ENCODE data around the gene MCF2.
"Not testable (repeated sequence)": the region's sequence is repeated elsewhere in the genome, so short reads cannot be mapped to it uniquely, and the experiment has no call there.

Gene MCF2

GRCh38 chrX:139691843-139692505, 16.0 kb downstream of the MCF2 start:
- H3K4me3 ChIP-seq (ENCODE audit: control insufficient read depth in 1 of 7, extremely low read depth in 1 of 7, insufficient read depth in 4 of 7, low read depth in 2 of 7, low read length in 6 of 7), result peak overlapping the region in 5 of 7 experiments; percentile 19 to 72 (median 42)
- ChIA-PET CTCF (no interaction called here), POLR2A (no interaction called here)
- H3K4me1 ChIP-seq (ENCODE audit: control extremely low read depth in 1 of 4, control insufficient read depth in 4 of 4, insufficient read depth in 4 of 4, low read length in 3 of 4), result peaks cover 0 to 9% (median 6%) of the 10 kb centered on the region in 4 experiments
- no peaks in the 10 kb centered on the region for H3K36me3 ChIP-seq (ENCODE audit: control insufficient read depth in 4 of 4, insufficient read depth in 4 of 4, low read length in 3 of 4)
- H3K27me3 ChIP-seq (replicated peaks in 2 of 5; ENCODE audit: control insufficient read depth in 4 of 5, insufficient read depth in 5 of 5, low read length in 4 of 5), result peaks cover 4 to 32% (median 8%) of the 10 kb centered on the region in 5 experiments
- peak in 2 of 3 donors; percentile 3 to 22 for DNase-seq
- WGBS (ENCODE audit: insufficient coverage), result 34% methylated on average over 36 of the region's 52 CpGs
- H3K9me3 ChIP-seq (ENCODE audit: control extremely low read depth in 1 of 5, control insufficient read depth in 4 of 5, insufficient read depth in 2 of 5, low read depth in 1 of 5, low read length in 4 of 5), result no peaks in the 10 kb centered on the region
- no peak overlapping the region for H3K27ac ChIP-seq (ENCODE audit: insufficient read depth in 1 of 2, low read depth in 1 of 2, low read length in 2 of 2, poor library complexity in 1 of 2, severe bottlenecking in 2 of 2)

- DNase-seq, result peak in 2 of 3 donors; percentile 4 to 24
- ChIA-PET POLR2A (no interaction called here), CTCF (no interaction called here)
- Histone ChIP-seq H3K36me3 (ENCODE audit: control insufficient read depth in 4 of 4, insufficient read depth in 4 of 4, low read length in 3 of 4) (no peaks in the 10 kb centered on the region), H3K27me3 (replicated peaks in 2 of 5; ENCODE audit: control insufficient read depth in 4 of 5, insufficient read depth in 5 of 5, low read length in 4 of 5) (peaks cover 4 to 32% (median 8%) of the 10 kb centered on the region in 5 experiments), H3K27ac (ENCODE audit: insufficient read depth in 1 of 2, low read depth in 1 of 2, low read length in 2 of 2, poor library complexity in 1 of 2, severe bottlenecking in 2 of 2) (no peak overlapping the region), H3K4me3 (ENCODE audit: control insufficient read depth in 1 of 7, extremely low read depth in 1 of 7, insufficient read depth in 4 of 7, low read depth in 2 of 7, low read length in 6 of 7) (peak overlapping the region in 5 of 7 experiments; percentile 19 to 72 (median 48)), H3K9me3 (ENCODE audit: control extremely low read depth in 1 of 5, control insufficient read depth in 4 of 5, insufficient read depth in 2 of 5, low read depth in 1 of 5, low read length in 4 of 5) (no peaks in the 10 kb centered on the region), H3K4me1 (ENCODE audit: control extremely low read depth in 1 of 4, control insufficient read depth in 4 of 4, insufficient read depth in 4 of 4, low read length in 3 of 4) (peaks cover 0 to 9% (median 6%) of the 10 kb centered on the region in 4 experiments)
- WGBS (ENCODE audit: insufficient coverage), result 26% methylated on average over 12 of the region's 23 CpGs
Observed at GRCh38 chrX:139691493-139691842, 16.5 kb downstream of the MCF2 start.

- H3K9me3 ChIP-seq (ENCODE audit: control extremely low read depth in 1 of 5, control insufficient read depth in 4 of 5, insufficient read depth in 2 of 5, low read depth in 1 of 5, low read length in 4 of 5); H3K36me3 ChIP-seq (ENCODE audit: control insufficient read depth in 4 of 4, insufficient read depth in 4 of 4, low read length in 3 of 4); H3K4me3 ChIP-seq (ENCODE audit: control insufficient read depth in 1 of 7, extremely low read depth in 1 of 7, insufficient read depth in 4 of 7, low read depth in 2 of 7, low read length in 6 of 7); H3K27ac ChIP-seq (ENCODE audit: insufficient read depth in 1 of 2, low read depth in 1 of 2, low read length in 2 of 2, poor library complexity in 1 of 2, severe bottlenecking in 2 of 2); H3K4me1 ChIP-seq (ENCODE audit: control extremely low read depth in 1 of 4, control insufficient read depth in 4 of 4, insufficient read depth in 4 of 4, low read length in 3 of 4); POLR2A ChIA-PET; H3K27me3 ChIP-seq (replicated peaks in 2 of 5; ENCODE audit: control insufficient read depth in 4 of 5, insufficient read depth in 5 of 5, low read length in 4 of 5); CTCF ChIA-PET; DNase-seq: not testable (repeated sequence)
- 93% methylated on average over 3 of the region's 7 CpGs for WGBS (ENCODE audit: insufficient coverage)
Observed at GRCh38 chrX:139685175-139685574, 22.8 kb downstream of the MCF2 start.

GRCh38 chrX:139680356-139680755, 27.6 kb downstream of the MCF2 start:
- Histone ChIP-seq H3K9me3 (ENCODE audit: control extremely low read depth in 1 of 5, control insufficient read depth in 4 of 5, insufficient read depth in 2 of 5, low read depth in 1 of 5, low read length in 4 of 5) (peaks cover 0 to 1% (median 0%) of the 10 kb centered on the region in 5 experiments), H3K27ac (ENCODE audit: insufficient read depth in 1 of 2, low read depth in 1 of 2, low read length in 2 of 2, poor library complexity in 1 of 2, severe bottlenecking in 2 of 2) (no peak overlapping the region), H3K4me1 (ENCODE audit: control extremely low read depth in 1 of 4, control insufficient read depth in 4 of 4, insufficient read depth in 4 of 4, low read length in 3 of 4) (no peaks in the 10 kb centered on the region), H3K36me3 (ENCODE audit: control insufficient read depth in 4 of 4, insufficient read depth in 4 of 4, low read length in 3 of 4) (no peaks in the 10 kb centered on the region), H3K27me3 (replicated peaks in 2 of 5; ENCODE audit: control insufficient read depth in 4 of 5, insufficient read depth in 5 of 5, low read length in 4 of 5) (no peaks in the 10 kb centered on the region), H3K4me3 (ENCODE audit: control insufficient read depth in 1 of 7, extremely low read depth in 1 of 7, insufficient read depth in 4 of 7, low read depth in 2 of 7, low read length in 6 of 7) (no peak overlapping the region)
- DNase-seq, result no peak
- CTCF ChIA-PET, result no interaction called here
- 40% methylated on average over 1 of the region's 3 CpGs for WGBS (ENCODE audit: insufficient coverage)
- POLR2A ChIA-PET, result interaction anchor here (1.0 kb wide), 1 partner anchor 8 kb away, joined by 3 read pairs; no protein-coding TSS in a partner anchor

GRCh38 chrX:139647597-139647996, 60.4 kb downstream of the MCF2 start:
- DNase-seq, result no peak
- no peak overlapping the region for H3K27ac ChIP-seq (ENCODE audit: insufficient read depth in 1 of 2, low read depth in 1 of 2, low read length in 2 of 2, poor library complexity in 1 of 2, severe bottlenecking in 2 of 2)
- peaks cover 0 to 2% (median 0%) of the 10 kb centered on the region in 5 experiments for H3K27me3 ChIP-seq (replicated peaks in 2 of 5; ENCODE audit: control insufficient read depth in 4 of 5, insufficient read depth in 5 of 5, low read length in 4 of 5)
- H3K9me3 ChIP-seq (ENCODE audit: control extremely low read depth in 1 of 5, control insufficient read depth in 4 of 5, insufficient read depth in 2 of 5, low read depth in 1 of 5, low read length in 4 of 5), result peaks cover 0 to 3% (median 0%) of the 10 kb centered on the region in 5 experiments
- ChIA-PET CTCF (no interaction called here), POLR2A (no interaction called here)
- no peaks in the 10 kb centered on the region for H3K36me3 ChIP-seq (ENCODE audit: control insufficient read depth in 4 of 4, insufficient read depth in 4 of 4, low read length in 3 of 4)
- no peaks in the 10 kb centered on the region for H3K4me1 ChIP-seq (ENCODE audit: control extremely low read depth in 1 of 4, control insufficient read depth in 4 of 4, insufficient read depth in 4 of 4, low read length in 3 of 4)
- no peak overlapping the region for H3K4me3 ChIP-seq (ENCODE audit: control insufficient read depth in 1 of 7, extremely low read depth in 1 of 7, insufficient read depth in 4 of 7, low read depth in 2 of 7, low read length in 6 of 7)
- 61% methylated on average over 2 of the region's 3 CpGs for WGBS (ENCODE audit: insufficient coverage)

- 57% methylated on average over 6 of the region's 10 CpGs for WGBS (ENCODE audit: insufficient coverage)
- H3K27ac ChIP-seq (ENCODE audit: insufficient read depth in 1 of 2, low read depth in 1 of 2, low read length in 2 of 2, poor library complexity in 1 of 2, severe bottlenecking in 2 of 2), result no peak overlapping the region
- no peaks in the 10 kb centered on the region for H3K36me3 ChIP-seq (ENCODE audit: control insufficient read depth in 4 of 4, insufficient read depth in 4 of 4, low read length in 3 of 4)
- ChIA-PET CTCF (no interaction called here), POLR2A (no interaction called here)
- no peaks in the 10 kb centered on the region for H3K9me3 ChIP-seq (ENCODE audit: control extremely low read depth in 1 of 5, control insufficient read depth in 4 of 5, insufficient read depth in 2 of 5, low read depth in 1 of 5, low read length in 4 of 5)
- no peaks in the 10 kb centered on the region for H3K4me1 ChIP-seq (ENCODE audit: control extremely low read depth in 1 of 4, control insufficient read depth in 4 of 4, insufficient read depth in 4 of 4, low read length in 3 of 4)
- no peak for DNase-seq
- no peak overlapping the region for H3K4me3 ChIP-seq (ENCODE audit: control insufficient read depth in 1 of 7, extremely low read depth in 1 of 7, insufficient read depth in 4 of 7, low read depth in 2 of 7, low read length in 6 of 7)
- peaks cover 0 to 8% (median 0%) of the 10 kb centered on the region in 5 experiments for H3K27me3 ChIP-seq (replicated peaks in 2 of 5; ENCODE audit: control insufficient read depth in 4 of 5, insufficient read depth in 5 of 5, low read length in 4 of 5)
Observed at GRCh38 chrX:139642241-139642927, 65.6 kb downstream of the MCF2 start.

- 80% methylated on average over 2 of the region's 2 CpGs for WGBS (ENCODE audit: insufficient coverage)
- Histone ChIP-seq H3K4me1 (ENCODE audit: control extremely low read depth in 1 of 4, control insufficient read depth in 4 of 4, insufficient read depth in 4 of 4, low read length in 3 of 4) (no peaks in the 10 kb centered on the region), H3K36me3 (ENCODE audit: control insufficient read depth in 4 of 4, insufficient read depth in 4 of 4, low read length in 3 of 4) (no peaks in the 10 kb centered on the region), H3K4me3 (ENCODE audit: control insufficient read depth in 1 of 7, extremely low read depth in 1 of 7, insufficient read depth in 4 of 7, low read depth in 2 of 7, low read length in 6 of 7) (no peak overlapping the region), H3K9me3 (ENCODE audit: control extremely low read depth in 1 of 5, control insufficient read depth in 4 of 5, insufficient read depth in 2 of 5, low read depth in 1 of 5, low read length in 4 of 5) (no peaks in the 10 kb centered on the region), H3K27me3 (replicated peaks in 2 of 5; ENCODE audit: control insufficient read depth in 4 of 5, insufficient read depth in 5 of 5, low read length in 4 of 5) (peaks cover 0 to 8% (median 0%) of the 10 kb centered on the region in 5 experiments), H3K27ac (ENCODE audit: insufficient read depth in 1 of 2, low read depth in 1 of 2, low read length in 2 of 2, poor library complexity in 1 of 2, severe bottlenecking in 2 of 2) (no peak overlapping the region)
- ChIA-PET CTCF (no interaction called here), POLR2A (no interaction called here)
- no peak for DNase-seq
Observed at GRCh38 chrX:139640259-139640658, 67.7 kb downstream of the MCF2 start.
